ENCODE data around the gene FREM1.

DNA sequence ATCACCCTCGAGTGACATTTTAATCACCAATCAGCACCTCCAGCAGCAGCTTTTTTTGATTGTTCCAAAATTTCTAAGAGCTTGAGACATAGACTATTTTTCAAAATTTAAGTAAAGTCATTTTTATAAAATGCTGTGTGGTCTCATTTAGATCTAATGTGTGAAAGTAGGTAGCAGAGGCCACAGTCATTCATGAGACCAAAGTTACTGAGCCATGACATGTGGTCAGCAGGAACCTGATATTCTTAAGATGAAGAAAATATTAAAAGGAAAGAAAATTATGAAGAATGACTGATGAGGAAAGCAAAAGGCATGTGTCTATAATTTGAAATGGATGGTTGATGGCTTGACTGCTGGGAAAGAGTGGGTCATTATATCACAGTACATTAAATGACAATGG is 7.2 kb downstream of the FREM1 start:
- TF ChIP-seq, protein P1, sequence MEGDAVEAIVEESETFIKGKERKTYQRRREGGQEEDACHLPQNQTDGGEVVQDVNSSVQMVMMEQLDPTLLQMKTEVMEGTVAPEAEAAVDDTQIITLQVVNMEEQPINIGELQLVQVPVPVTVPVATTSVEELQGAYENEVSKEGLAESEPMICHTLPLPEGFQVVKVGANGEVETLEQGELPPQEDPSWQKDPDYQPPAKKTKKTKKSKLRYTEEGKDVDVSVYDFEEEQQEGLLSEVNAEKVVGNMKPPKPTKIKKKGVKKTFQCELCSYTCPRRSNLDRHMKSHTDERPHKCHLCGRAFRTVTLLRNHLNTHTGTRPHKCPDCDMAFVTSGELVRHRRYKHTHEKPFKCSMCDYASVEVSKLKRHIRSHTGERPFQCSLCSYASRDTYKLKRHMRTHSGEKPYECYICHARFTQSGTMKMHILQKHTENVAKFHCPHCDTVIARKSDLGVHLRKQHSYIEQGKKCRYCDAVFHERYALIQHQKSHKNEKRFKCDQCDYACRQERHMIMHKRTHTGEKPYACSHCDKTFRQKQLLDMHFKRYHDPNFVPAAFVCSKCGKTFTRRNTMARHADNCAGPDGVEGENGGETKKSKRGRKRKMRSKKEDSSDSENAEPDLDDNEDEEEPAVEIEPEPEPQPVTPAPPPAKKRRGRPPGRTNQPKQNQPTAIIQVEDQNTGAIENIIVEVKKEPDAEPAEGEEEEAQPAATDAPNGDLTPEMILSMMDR (IDR thresholded peaks at IDR 0.05), result no peak
- no peak for TF ChIP-seq EZH2 (IDR thresholded peaks at IDR 0.05; ENCODE audit: borderline replicate concordance, insufficient read depth, low read depth, low read length, poor library complexity, severe bottlenecking)
